Adrenal gland (tissue), 5 donors: ENCODE results near the gene PCDHA12.

ENCODE experiments used
- CTCF ChIP-seq, 6 experiments: fragments of 450-650 bp in 4 of 6; fragments of 200-600 bp in 2 of 6; sonication (generic) in 1 of 6; IDR thresholded peaks; 1 replicate in 5 of 6; 2 replicates in 1 of 6; pipeline versions ENCODE4 v1.5.1 to v1.8.0; 2016 to 2021; ENCODE audit warnings: antibody characterized with exemption in 6 of 6, mild to moderate bottlenecking in 2 of 6, moderate library complexity in 1 of 6
- POLR2A ChIP-seq, 2 donors: fragments of 450-650 bp; IDR thresholded peaks; one replicate each; pipeline ENCODE4 v1.6.1; 2017; ENCODE audit warnings: antibody characterized with exemption in 2 of 2, mild to moderate bottlenecking in 2 of 2, moderate library complexity in 1 of 2
- donor health status: DM: no; HTN: no; CAD: no.

GRCh38 chr5:140926443-140927227, 51.5 kb downstream of the PCDHA12 start:
- peak; percentile 28 to 76 (median 59) for TF ChIP-seq CTCF (IDR thresholded peaks at IDR 0.05)
- TF ChIP-seq POLR2A (IDR thresholded peaks at IDR 0.05), result no peak
